HFF-Myc (cell line): ENCODE measurements around the gene KIAA0753.

Experiments
- DNase-seq: peaks from one replicate; pipeline ENCODE4 v3.0.0-alpha.2; 2011; ENCODE audit warnings: low read depth; ENCODE audit errors: extremely low read depth
- H3K4me3 ChIP-seq: replicated peaks from 2 replicates; pipeline ENCODE4 v1.5.1; 2011; ENCODE audit warnings: low read depth, mild to moderate bottlenecking, control low read depth, low read length
- CTCF ChIP-seq: IDR thresholded peaks from 2 replicates; pipeline ENCODE4 v1.5.1; 2012; ENCODE audit warnings: mild to moderate bottlenecking, low read depth, low read length, control low read depth; ENCODE audit errors: missing control alignments

Gene KIAA0753

GRCh38 chr17:6683081-6683684, 42.7 kb upstream of the KIAA0753 start:
- DNase-seq, result no peak
- no peak for TF ChIP-seq CTCF
- no peak overlapping the region for H3K4me3 ChIP-seq

GRCh38 chr17:6682339-6682738, 41.8 kb upstream of the KIAA0753 start:
- no peak overlapping the region for H3K4me3 ChIP-seq
- no peak for TF ChIP-seq CTCF
- no peak for DNase-seq

- TF ChIP-seq CTCF, result no peak
- no peak for DNase-seq
- no peak overlapping the region for H3K4me3 ChIP-seq
These were observed 41.2 kb upstream of the KIAA0753 start for GRCh38 chr17:6681671-6682070.

GRCh38 chr17:6681176-6681575, 40.7 kb upstream of the KIAA0753 start:
- no peak for DNase-seq
- no peak overlapping the region for H3K4me3 ChIP-seq
- TF ChIP-seq CTCF, result no peak

- no peak overlapping the region for H3K4me3 ChIP-seq
- no peak for TF ChIP-seq CTCF
- DNase-seq, result no peak
These were observed 38.7 kb upstream of the KIAA0753 start for GRCh38 chr17:6679241-6679640.

GRCh38 chr17:6677946-6678345, 37.4 kb upstream of the KIAA0753 start:
- TF ChIP-seq CTCF, result no peak
- no peak overlapping the region for H3K4me3 ChIP-seq
- no peak for DNase-seq
